Activated B cell treated with CpG ODN at 0.5 μM for 24 hours (primary cell): Measurements from ENCODE around the gene NUDT22. TPM values are rescaled to one million over a fixed set of nuclear protein-coding genes. Genes with fewer than 3 reads are reported as not detected.

ENCODE experiments used
- ATAC-seq: fragments of 200-7000 bp; cut with Tn5 transposase; one replicate; pipeline ENCODE4 v1.10.0; 2021; ENCODE audit warnings: low read depth, mild to moderate bottlenecking, moderate library complexity
- CTCF ChIA-PET: fragments of 350-600 bp; sonication (Branson Sonifier 250); formaldehyde crosslinking; loops from one replicate; lab custom pipeline; 2021; ENCODE audit warnings: antibody characterized with exemption; lab: Charles Lee
- POLR2A ChIA-PET: fragments of 350-600 bp; sonication (Branson Sonifier 250); formaldehyde crosslinking; loops from one replicate; lab custom pipeline; 2021; ENCODE audit warnings: antibody characterized with exemption; lab: Charles Lee
- DNase-seq: peaks from one replicate; pipeline ENCODE4 v3.0.0; 2022
- H3K27ac Mint-ChIP-seq: one replicate; pipeline ENCODE4 v1.8.0; 2020; ENCODE audit warnings: mixed read lengths
- H3K27me3 Mint-ChIP-seq: one replicate; pipeline ENCODE4 v1.8.0; 2021; ENCODE audit warnings: mixed read lengths
- H3K36me3 Mint-ChIP-seq: one replicate; pipeline ENCODE4 v1.8.0; 2021; ENCODE audit warnings: low read depth, mixed read lengths
- H3K4me1 Mint-ChIP-seq: one replicate; pipeline ENCODE4 v1.8.0; 2021; ENCODE audit warnings: mixed read lengths
- H3K4me3 Mint-ChIP-seq: one replicate; pipeline ENCODE4 v1.8.0; 2020; ENCODE audit warnings: mild to moderate bottlenecking, mixed read lengths
- H3K9me3 Mint-ChIP-seq: one replicate; pipeline ENCODE4 v1.8.0; 2020; ENCODE audit warnings: mixed read lengths
- CTCF ChIP-seq: fragments of 200-600 bp; IDR thresholded peaks from one replicate; pipeline ENCODE4 v1.8.0; 2022; ENCODE audit warnings: antibody characterized with exemption, mild to moderate bottlenecking
- intact Hi-C: fragments of 100-400 bp; cut with micrococcal nuclease; formaldehyde crosslinking; loops from one replicate; pipeline ENCODE4 v1.15.1; 2024
- total RNA-seq: library from RNA; stranded (reverse); gene quantifications from 2 replicates; pipeline ENCODE4 v1.2.3, GENCODE V29; 2022

The NUDT22 gene
- total RNA-seq, 1 donor from 2014 or later, result 95.3 TPM

GRCh38 chr11:64198511-64198910 lies 27.6 kb upstream of the NUDT22 start:
- ChIA-PET POLR2A (interaction anchor here (2.1 kb wide), 1 partner anchor 13 kb away, joined by 12 read pairs; the partner anchor contains the start of gene STIP1), CTCF (interaction anchor here (0.7 kb wide), 1 partner anchor 39 kb away, joined by 3 read pairs; no protein-coding TSS in a partner anchor)
- ATAC-seq, result no peak
- intact Hi-C loops, result no loop called here
- no peak for TF ChIP-seq CTCF
- H3K27ac Mint-ChIP-seq, result no peak overlapping the region
- no peaks in the 10 kb centered on the region for H3K9me3 Mint-ChIP-seq
- peaks cover 93% of the 10 kb centered on the region for H3K36me3 Mint-ChIP-seq
- no peak for DNase-seq
- H3K4me1 Mint-ChIP-seq, result no peaks in the 10 kb centered on the region
- H3K27me3 Mint-ChIP-seq, result no peaks in the 10 kb centered on the region
- no peak overlapping the region for H3K4me3 Mint-ChIP-seq

- Mint-ChIP-seq H3K36me3 (peaks cover 81% of the 10 kb centered on the region), H3K9me3 (no peaks in the 10 kb centered on the region), H3K4me1 (peaks cover 26% of the 10 kb centered on the region), H3K27me3 (no peaks in the 10 kb centered on the region), H3K27ac (no peak overlapping the region), H3K4me3 (no peak overlapping the region)
- no peak for TF ChIP-seq CTCF
- intact Hi-C loops, result no loop called here
- ChIA-PET POLR2A (interaction anchor here (1.0 to 1.1 kb wide), 2 partner anchors 10 to 13 kb away, joined by 3 to 5 read pairs; no protein-coding TSS in a partner anchor), CTCF (no interaction called here)
- ATAC-seq (no peak), DNase-seq (no peak)
Measured at GRCh38 chr11:64201543-64201942, 24.5 kb upstream of the NUDT22 start.

GRCh38 chr11:64202992-64203391 lies 23.1 kb upstream of the NUDT22 start:
- H3K4me1 Mint-ChIP-seq, result peaks cover 31% of the 10 kb centered on the region

GRCh38 chr11:64203421-64204079 lies 22.5 kb upstream of the NUDT22 start:
- no peak overlapping the region for H3K27ac Mint-ChIP-seq
- H3K36me3 Mint-ChIP-seq, result peaks cover 67% of the 10 kb centered on the region
- DNase-seq (no peak), ATAC-seq (no peak)
- TF ChIP-seq CTCF, result no peak
- H3K4me3 Mint-ChIP-seq, result no peak overlapping the region
- intact Hi-C loops, result loop anchor here (1.0 kb wide), 3 partner anchors 48 to 101 kb away; partner anchors contain the start of gene PLCB3
- H3K9me3 Mint-ChIP-seq, result no peaks in the 10 kb centered on the region
- H3K4me1 Mint-ChIP-seq, result peaks cover 35% of the 10 kb centered on the region
- CTCF ChIA-PET, result interaction anchor here (1.4 to 6.1 kb wide), 9 partner anchors 18 to 450 kb away, joined by 3 to 147 read pairs (median 14); partner anchors contain the start of genes CATSPERZ, ESRRA, NUDT22 and PPP1R14B
- POLR2A ChIA-PET, result interaction anchor here (1.5 to 5.3 kb wide), 6 partner anchors 17 to 137 kb away, joined by 4 to 127 read pairs (median 44); partner anchors contain the start of genes BAD, CCDC88B, FKBP2 and PPP1R14B
- no peaks in the 10 kb centered on the region for H3K27me3 Mint-ChIP-seq

More at GRCh38 chr11:64202992-64203391, 23.1 kb upstream of the NUDT22 start:
- intact Hi-C loops, result no loop called here
- no peak for DNase-seq
- CTCF ChIA-PET, result interaction anchor here (3.5 to 6.1 kb wide), 2 partner anchors 100 to 152 kb away, joined by 25 to 147 read pairs; partner anchors contain the start of genes CATSPERZ and ESRRA
- POLR2A ChIA-PET, result no interaction called here
- no peaks in the 10 kb centered on the region for H3K27me3 Mint-ChIP-seq
- H3K27ac Mint-ChIP-seq, result no peak overlapping the region
- no peak for TF ChIP-seq CTCF
- no peak overlapping the region for H3K4me3 Mint-ChIP-seq
- no peaks in the 10 kb centered on the region for H3K9me3 Mint-ChIP-seq
- no peak for ATAC-seq
- peaks cover 71% of the 10 kb centered on the region for H3K36me3 Mint-ChIP-seq

GRCh38 chr11:64204080-64204440 lies 22.0 kb upstream of the NUDT22 start:
- TF ChIP-seq CTCF, result no peak
- ATAC-seq (no peak), DNase-seq (no peak)
- intact Hi-C loops, result loop anchor here (1.0 kb wide), 3 partner anchors 47 to 100 kb away; partner anchors contain the start of gene PLCB3
- no peaks in the 10 kb centered on the region for H3K9me3 Mint-ChIP-seq
- peaks cover 40% of the 10 kb centered on the region for H3K4me1 Mint-ChIP-seq
- ChIA-PET CTCF (interaction anchor here (0.8 to 6.1 kb wide), 21 partner anchors 8 to 450 kb away, joined by 3 to 147 read pairs (median 7); partner anchors contain the start of genes BAD, CATSPERZ, ESRRA and NUDT22), POLR2A (interaction anchor here (0.6 to 9.3 kb wide), 15 partner anchors 13 to 151 kb away, joined by 4 to 191 read pairs (median 8); partner anchors contain the start of genes BAD, CCDC88B, DNAJC4 and ESRRA)
- H3K27ac Mint-ChIP-seq, result no peak overlapping the region
- no peak overlapping the region for H3K4me3 Mint-ChIP-seq
- no peaks in the 10 kb centered on the region for H3K27me3 Mint-ChIP-seq
- peaks cover 66% of the 10 kb centered on the region for H3K36me3 Mint-ChIP-seq
